Neuronal stem cell (in vitro differentiated cells): ENCODE results near the gene MAPRE3.

ENCODE experiments used
- DNase-seq: peaks from one replicate; pipeline ENCODE4 v3.0.0-alpha.2; 2013; ENCODE audit warnings: low spot score
- H2AFZ ChIP-seq: one replicate; pipeline ENCODE4 v1.6.1; 2013; ENCODE audit warnings: mild to moderate bottlenecking, low read length, inconsistent platforms
- H2AK5ac ChIP-seq: 2 replicates; pipeline ENCODE4 v1.6.1; 2013; ENCODE audit warnings: low read depth, mild to moderate bottlenecking, inconsistent platforms, low read length, moderate library complexity, mixed read lengths
- H2BK120ac ChIP-seq: 2 replicates; pipeline ENCODE4 v1.6.1; 2013; ENCODE audit warnings: low read depth, mild to moderate bottlenecking, inconsistent platforms, low read length, moderate library complexity, mixed read lengths
- H2BK12ac ChIP-seq: one replicate; pipeline ENCODE4 v1.6.1; 2013; ENCODE audit warnings: low read length, inconsistent platforms
- H2BK15ac ChIP-seq: 2 replicates; pipeline ENCODE4 v1.6.1; 2013; ENCODE audit warnings: mild to moderate bottlenecking, low read length, inconsistent platforms, mixed read lengths
- H2BK5ac ChIP-seq: one replicate; pipeline ENCODE4 v1.6.1; 2013; ENCODE audit warnings: inconsistent platforms, mild to moderate bottlenecking, low read length, moderate library complexity
- H3K14ac ChIP-seq: one replicate; pipeline ENCODE4 v1.6.1; 2013; ENCODE audit warnings: low read length, inconsistent platforms
- H3K18ac ChIP-seq: 2 replicates; pipeline ENCODE4 v1.6.1; 2013; ENCODE audit warnings: low read length, inconsistent platforms
- H3K23ac ChIP-seq: 2 replicates; pipeline ENCODE4 v1.6.1; 2013; ENCODE audit warnings: low read depth, mild to moderate bottlenecking, mixed read lengths, low read length, inconsistent platforms; ENCODE audit not compliant: poor library complexity
- H3K27ac ChIP-seq: replicated peaks from 3 replicates; pipeline ENCODE4 v1.5.1; 2013; ENCODE audit warnings: low read length, inconsistent platforms
- H3K27me3 ChIP-seq, 3 experiments: 2 replicates each; pipeline ENCODE4 v1.6.1; 2013; ENCODE audit warnings: low read length in 3 of 3, mild to moderate bottlenecking in 2 of 3, inconsistent platforms in 1 of 3, low read depth in 1 of 3, mixed read lengths in 1 of 3, moderate library complexity in 1 of 3; ENCODE audit not compliant: control insufficient read depth in 3 of 3, insufficient read depth in 3 of 3
- H3K36me3 ChIP-seq, 2 donors: replicated peaks in 1 of 2; 2 replicates each; pipeline ENCODE4 v1.6.1; 2013; ENCODE audit warnings: low read length in 2 of 2; ENCODE audit not compliant: control insufficient read depth in 2 of 2, insufficient read depth in 2 of 2
- H3K4ac ChIP-seq: 2 replicates; pipeline ENCODE4 v1.6.1; 2013; ENCODE audit warnings: inconsistent platforms, mild to moderate bottlenecking, low read length, moderate library complexity
- H3K4me1 ChIP-seq, 2 donors: 1 replicate in 1 of 2; 2 replicates in 1 of 2; pipeline ENCODE4 v1.6.1; 2013; ENCODE audit warnings: low read length in 2 of 2, low read depth in 1 of 2; ENCODE audit not compliant: control insufficient read depth in 2 of 2, insufficient read depth in 1 of 2
- H3K4me2 ChIP-seq: one replicate; pipeline ENCODE4 v1.6.1; 2013; ENCODE audit warnings: mild to moderate bottlenecking, low read length, inconsistent platforms; ENCODE audit not compliant: insufficient read depth, poor library complexity, severe bottlenecking
- H3K4me3 ChIP-seq, 2 donors: 2 replicates each; pipeline ENCODE4 v1.5.1; 2013; ENCODE audit warnings: low read length in 2 of 2, mild to moderate bottlenecking in 2 of 2, inconsistent platforms in 1 of 2, moderate library complexity in 1 of 2
- H3K79me1 ChIP-seq: one replicate; pipeline ENCODE4 v1.6.1; 2013; ENCODE audit warnings: low read depth, mild to moderate bottlenecking, inconsistent platforms, low read length, moderate library complexity
- H3K9ac ChIP-seq: one replicate; pipeline ENCODE4 v1.6.1; 2013; ENCODE audit warnings: mild to moderate bottlenecking, low read depth, low read length, inconsistent platforms; ENCODE audit not compliant: poor library complexity
- H3K9me3 ChIP-seq, 2 donors: replicated peaks in 1 of 2; 2 replicates each; pipeline versions ENCODE3 to v1.6.1; 2013; ENCODE audit warnings: low read length in 2 of 2, mild to moderate bottlenecking in 2 of 2, inconsistent platforms in 1 of 2, low read depth in 1 of 2, mixed read lengths in 1 of 2, moderate library complexity in 1 of 2; ENCODE audit not compliant: control insufficient read depth in 2 of 2, insufficient read depth in 1 of 2
- H4K8ac ChIP-seq: one replicate; pipeline ENCODE4 v1.6.1; 2013; ENCODE audit warnings: low read depth, mild to moderate bottlenecking, inconsistent platforms, low read length, moderate library complexity
- H4K91ac ChIP-seq: one replicate; pipeline ENCODE4 v1.6.1; 2013; ENCODE audit warnings: low read length, low read depth, mild to moderate bottlenecking, inconsistent platforms; ENCODE audit not compliant: poor library complexity
- WGBS, 2 donors: extraction: QIAGEN DNeasy Blood & Tissue Kit; methylation state at CpG; one replicate each; pipeline ENCODE4 v1.1.7; 2013; ENCODE audit warnings: missing lambda C conversion rate in 2 of 2, mixed read lengths in 1 of 2; ENCODE audit not compliant: insufficient read length in 2 of 2, insufficient replicate concordance in 1 of 2; ENCODE audit errors: extremely low coverage in 2 of 2; 5-methylcytosine and 5-hydroxymethylcytosine counted together

The MAPRE3 gene

DNA sequence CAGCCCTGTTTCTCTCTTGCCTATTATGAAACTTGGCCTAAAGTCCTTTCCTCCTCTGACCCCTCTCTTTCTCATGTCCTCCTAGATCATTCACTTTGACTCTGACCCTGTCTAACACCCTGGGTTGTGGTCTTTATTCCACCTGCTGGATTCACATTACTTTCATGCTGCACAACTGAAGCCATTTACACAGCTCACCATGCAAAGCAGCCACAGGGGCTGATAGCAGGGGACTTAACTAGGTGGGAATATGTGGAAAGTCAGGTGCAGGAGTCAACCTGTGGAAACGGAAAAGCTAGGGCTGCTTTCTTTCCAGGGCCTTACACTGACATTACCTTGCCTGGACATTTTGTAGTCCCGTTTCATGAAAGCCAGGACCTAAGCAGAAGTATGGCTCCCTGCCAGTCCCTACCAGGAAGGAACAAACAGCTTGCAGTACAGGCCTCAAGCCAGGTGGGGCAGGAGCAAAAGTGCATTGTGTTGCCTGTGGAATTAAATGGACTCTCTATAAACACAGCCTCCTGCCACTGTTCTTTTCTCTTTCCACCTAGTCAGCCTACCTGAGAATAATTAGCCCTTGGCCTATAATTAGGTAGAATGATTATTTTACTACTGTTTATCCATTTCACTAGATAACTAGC lies 11.8 kb downstream of the MAPRE3 start:
- DNase-seq: no peak
- H3K14ac ChIP-seq: no peak overlapping the region
- no peak overlapping the region for H2AK5ac ChIP-seq
- H3K4me3 ChIP-seq: no peak overlapping the region
- no peak overlapping the region for H3K27ac ChIP-seq
- no peak overlapping the region for H3K23ac ChIP-seq
- no peak overlapping the region for H4K8ac ChIP-seq
- no peaks in the 10 kb centered on the region for H3K27me3 ChIP-seq
- H2AFZ ChIP-seq: no peak overlapping the region
- no peaks in the 10 kb centered on the region for H3K4me1 ChIP-seq
- WGBS, 2 donors: no CpG with 5 or more reads among the region's 2 CpGs
- H3K4ac ChIP-seq: no peak overlapping the region
- H3K9me3 ChIP-seq: no peaks in the 10 kb centered on the region
- no peak overlapping the region for H4K91ac ChIP-seq
- no peak overlapping the region for H3K9ac ChIP-seq
- H3K36me3 ChIP-seq: no peaks in the 10 kb centered on the region
- H2BK15ac ChIP-seq: no peak overlapping the region
- H3K79me1 ChIP-seq: no peaks in the 10 kb centered on the region
- no peak overlapping the region for H3K18ac ChIP-seq
- H2BK12ac ChIP-seq: no peak overlapping the region
- H3K4me2 ChIP-seq: no peak overlapping the region
- no peak overlapping the region for H2BK5ac ChIP-seq
- no peak overlapping the region for H2BK120ac ChIP-seq

DNA sequence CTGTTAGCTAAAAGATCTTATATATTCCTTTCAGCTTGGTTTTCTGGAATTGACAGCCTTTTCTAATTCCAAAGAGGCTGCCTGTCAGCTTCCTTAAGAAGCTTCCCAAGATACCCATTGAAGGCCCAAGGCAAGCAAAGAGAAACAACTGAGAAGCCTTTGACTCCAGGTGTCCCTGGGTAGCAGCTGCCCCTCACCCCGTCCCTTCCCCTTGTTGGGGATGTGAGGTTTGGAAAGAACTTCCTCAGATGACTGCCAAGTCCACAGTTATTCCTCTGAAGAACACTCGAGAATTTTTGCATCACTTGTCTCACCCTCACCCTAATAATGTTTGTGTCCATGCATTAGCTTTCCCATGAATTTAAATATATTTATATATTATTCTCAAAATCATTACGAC lies 13.3 kb downstream of the MAPRE3 start:
- Histone ChIP-seq H2AK5ac (no peak overlapping the region), H3K14ac (no peak overlapping the region), H3K79me1 (no peaks in the 10 kb centered on the region), H4K8ac (no peak overlapping the region), H2AFZ (no peak overlapping the region), H2BK15ac (no peak overlapping the region), H2BK120ac (no peak overlapping the region), H3K4me3 (no peak overlapping the region), H3K9me3 (no peaks in the 10 kb centered on the region), H3K4ac (no peak overlapping the region), H3K4me2 (no peak overlapping the region), H3K36me3 (no peaks in the 10 kb centered on the region), H3K4me1 (peaks cover 0 to 2% of the 10 kb centered on the region in 2 donors), H3K18ac (no peak overlapping the region), H4K91ac (no peak overlapping the region), H3K27me3 (no peaks in the 10 kb centered on the region), H2BK5ac (no peak overlapping the region), H2BK12ac (no peak overlapping the region), H3K9ac (no peak overlapping the region), H3K27ac (no peak overlapping the region), H3K23ac (no peak overlapping the region)
- WGBS, 2 donors: no CpG with 5 or more reads among the region's 3 CpGs
- DNase-seq: no peak

DNA sequence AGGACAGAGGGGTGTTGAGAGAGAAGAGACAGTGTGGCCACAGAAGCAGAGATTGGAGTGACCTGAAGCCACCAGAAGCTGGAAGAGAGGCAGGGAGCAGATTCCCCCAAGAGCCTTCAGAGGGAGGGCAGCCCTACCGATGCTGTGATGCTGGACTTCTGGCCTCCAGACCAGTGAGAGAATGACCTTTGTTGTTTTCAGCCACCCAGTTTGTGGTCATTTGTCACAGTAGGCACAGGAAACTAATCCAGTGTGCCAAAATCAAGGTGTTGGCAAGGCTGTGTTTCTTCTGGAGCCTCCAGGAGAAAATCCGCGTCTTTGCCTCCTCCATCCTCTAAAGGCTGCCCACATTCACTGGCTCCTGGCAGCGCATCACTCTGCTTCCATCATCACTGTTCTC lies 15.4 kb downstream of the MAPRE3 start:
- Histone ChIP-seq H3K23ac (no peak overlapping the region), H3K79me1 (no peaks in the 10 kb centered on the region), H3K27ac (no peak overlapping the region), H3K4me1 (peaks cover 0 to 2% of the 10 kb centered on the region in 2 donors), H2BK15ac (no peak overlapping the region), H3K4me2 (no peak overlapping the region), H2BK12ac (no peak overlapping the region), H3K27me3 (no peaks in the 10 kb centered on the region), H4K91ac (no peak overlapping the region), H3K4ac (no peak overlapping the region), H3K9ac (no peak overlapping the region), H3K18ac (no peak overlapping the region), H2BK120ac (no peak overlapping the region), H2AFZ (no peak overlapping the region), H4K8ac (no peak overlapping the region), H3K14ac (no peak overlapping the region), H3K4me3 (no peak overlapping the region), H3K36me3 (no peaks in the 10 kb centered on the region), H2AK5ac (no peak overlapping the region), H2BK5ac (no peak overlapping the region), H3K9me3 (no peaks in the 10 kb centered on the region)
- no peak for DNase-seq
- WGBS, 2 donors: no CpG with 5 or more reads among the region's 4 CpGs

DNA sequence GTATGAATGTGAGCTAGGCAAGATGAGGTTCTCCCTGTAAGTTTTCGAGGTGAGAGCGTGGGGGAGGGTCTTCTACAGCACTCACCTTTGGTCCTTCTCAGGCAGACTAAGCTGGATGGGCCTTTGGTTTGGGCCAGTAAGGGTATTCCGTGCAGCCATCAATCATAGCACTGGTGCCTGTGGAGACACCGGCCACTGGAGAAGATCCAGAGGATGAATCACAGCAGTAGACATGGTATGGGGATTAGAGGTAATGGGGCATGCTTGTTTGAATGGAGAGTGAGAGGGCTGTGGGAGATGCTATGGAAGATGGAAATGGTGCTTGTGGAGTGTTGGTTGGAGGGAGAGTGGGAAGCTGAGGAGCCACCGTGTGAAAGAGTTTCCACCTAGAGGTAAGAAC lies 16.1 kb downstream of the MAPRE3 start:
- H3K14ac ChIP-seq: no peak overlapping the region
- no peak overlapping the region for H2AFZ ChIP-seq
- no peak overlapping the region for H4K8ac ChIP-seq
- no peak overlapping the region for H2BK15ac ChIP-seq
- H3K27ac ChIP-seq: no peak overlapping the region
- H3K79me1 ChIP-seq: no peaks in the 10 kb centered on the region
- H3K36me3 ChIP-seq: no peaks in the 10 kb centered on the region
- H2BK120ac ChIP-seq: no peak overlapping the region
- H2BK12ac ChIP-seq: no peak overlapping the region
- no peak overlapping the region for H3K23ac ChIP-seq
- no peak overlapping the region for H3K4me3 ChIP-seq
- no peaks in the 10 kb centered on the region for H3K9me3 ChIP-seq
- H3K4me1 ChIP-seq: peaks cover 0 to 2% of the 10 kb centered on the region in 2 donors
- no peak overlapping the region for H3K4ac ChIP-seq
- no peak for DNase-seq
- H4K91ac ChIP-seq: no peak overlapping the region
- H2BK5ac ChIP-seq: no peak overlapping the region
- no peaks in the 10 kb centered on the region for H3K27me3 ChIP-seq
- H2AK5ac ChIP-seq: no peak overlapping the region
- no peak overlapping the region for H3K9ac ChIP-seq
- no peak overlapping the region for H3K4me2 ChIP-seq
- H3K18ac ChIP-seq: no peak overlapping the region
- no CpG with 5 or more reads among the region's 5 CpGs for WGBS, 2 donors
